Astrocyte of the cerebellum (primary cell): Measurements from ENCODE around the gene ADAT1.

Source experiments
- DNase-seq: peaks from one replicate; pipeline ENCODE4 v3.0.0-alpha.2; 2011; ENCODE audit warnings: low read depth
- H3K4me3 ChIP-seq: 2 replicates; pipeline ENCODE4 v1.5.1; 2011; ENCODE audit warnings: mild to moderate bottlenecking, low read depth, low read length, moderate library complexity
- CTCF ChIP-seq: IDR thresholded peaks from 2 replicates; pipeline ENCODE4 v1.5.1; 2012; ENCODE audit warnings: low read length, low read depth, moderate library complexity, mild to moderate bottlenecking; ENCODE audit errors: missing control alignments
- in situ Hi-C: cut with HindIII; loops from 2 replicates; pipeline ENCODE4 v1.10.0; 2017; ENCODE audit warnings: low sequenced_read_pairs

The ADAT1 gene

GRCh38 chr16:75558846-75559401 lies 64.2 kb downstream of the ADAT1 start:
- no peak for DNase-seq
- in situ Hi-C loops, result no loop called here
- TF ChIP-seq CTCF, result no peak
- H3K4me3 ChIP-seq, result no peak overlapping the region

GRCh38 chr16:75556431-75556950 lies 66.6 kb downstream of the ADAT1 start:
- in situ Hi-C loops, result no loop called here
- TF ChIP-seq CTCF, result no peak
- peak overlapping the region; percentile 65 for H3K4me3 ChIP-seq
- DNase-seq, result no peak

GRCh38 chr16:75555707-75556430 lies 67.2 kb downstream of the ADAT1 start, which contains the start of gene TMEM231:
Gene TMEM231 (minus strand): TSS chr16:75556252. CDS start chr16:75556209, 43 bp downstream.
- in situ Hi-C loops, result no loop called here

GRCh38 chr16:75555213-75555706 lies 67.8 kb downstream of the ADAT1 start:
- H3K4me3 ChIP-seq, result peak overlapping the region; percentile 65
- in situ Hi-C loops, result no loop called here
- DNase-seq, result peak; percentile 63
- no peak for TF ChIP-seq CTCF

More at GRCh38 chr16:75555707-75556430, 67.2 kb downstream of the ADAT1 start, which contains the start of gene TMEM231:
- peak within 1 kb of the TSS; percentile 65 for H3K4me3 ChIP-seq
- TF ChIP-seq CTCF, result no peak
- DNase-seq, result peak; percentile 74

DNA sequence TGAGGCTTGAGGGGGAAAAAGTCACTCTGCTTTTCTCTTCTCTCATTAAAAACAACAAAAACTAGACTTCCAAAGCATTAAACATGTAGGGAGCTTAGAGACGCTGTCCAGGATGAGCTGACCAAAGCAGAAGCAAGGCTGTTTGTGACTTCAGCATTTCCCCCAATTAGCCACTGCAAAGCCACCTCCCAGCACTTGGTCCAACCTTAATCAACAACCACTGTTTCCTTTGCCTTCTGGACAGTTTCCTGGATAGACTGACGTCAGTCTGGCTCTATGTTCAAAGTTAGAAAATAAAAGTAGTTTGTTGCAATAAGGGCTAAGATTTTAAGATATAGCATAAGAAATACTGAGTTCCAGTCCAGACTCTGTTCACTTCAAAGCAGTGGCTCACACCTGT lies 70.1 kb downstream of the ADAT1 start:
- no peak for TF ChIP-seq CTCF
- in situ Hi-C loops, result no loop called here
- H3K4me3 ChIP-seq, result no peak overlapping the region

GRCh38 chr16:75550211-75550662 lies 72.8 kb downstream of the ADAT1 start:
- peak; percentile 79 for TF ChIP-seq CTCF
- peak; percentile 83 for DNase-seq
- in situ Hi-C loops, result no loop called here
- H3K4me3 ChIP-seq, result peak overlapping the region; percentile 7

More for the DNA sequence above, 70.1 kb downstream of the ADAT1 start:
- no peak for DNase-seq
